ENCODE measurements around the gene RBMX. TPM values are rescaled to one million over a fixed set of nuclear protein-coding genes. Genes with fewer than 3 reads are reported as not detected.

RBMX gene
- total RNA-seq, 1 experiment from 2014 or later: 414 TPM

GRCh38 chrX:136866337-136867095 lies 14.0 kb downstream of the RBMX start:
- Mint-ChIP-seq H3K27ac (peak overlapping the region; percentile 45 to 84 (median 57); a peak in 6 of 7 replicates), H3K4me3 (no peak overlapping the region)

More at GRCh38 chrX:136866337-136867095, 14.0 kb downstream of the RBMX start:
- no peak for DNase-seq
- Histone ChIP-seq H3K14ac (ENCODE audit: insufficient read depth, low read length) (no peak overlapping the region), H4K5ac (ENCODE audit: insufficient read length, low read depth, low read length) (no peak overlapping the region), H2BK15ac (ENCODE audit: low read depth, low read length) (no peak overlapping the region), H2BK20ac (ENCODE audit: low read depth, low read length, poor library complexity, severe bottlenecking) (no peak overlapping the region), H3K27ac (ENCODE audit: insufficient read length, low read depth, low read length) (no peak overlapping the region), H3K23ac (ENCODE audit: insufficient read length, low read depth, low read length) (no peak overlapping the region), H3K79me2 (ENCODE audit: insufficient read depth, low read length) (no peaks in the 10 kb centered on the region), H4K20me1 (ENCODE audit: control insufficient read depth, insufficient read depth, insufficient read length) (no peaks in the 10 kb centered on the region), H3K4me2 (ENCODE audit: insufficient read depth, insufficient read length, low read length) (no peak overlapping the region), H3K9ac (ENCODE audit: extremely low read depth, insufficient read length, low read length) (no peak overlapping the region), H3K9me3 (ENCODE audit: control insufficient read depth, low read depth, low read length) (peaks cover 6% of the 10 kb centered on the region), H3K18ac (ENCODE audit: insufficient read length, low read depth, low read length) (no peak overlapping the region), H3K27me3 (ENCODE audit: insufficient read depth, low read length) (no peaks in the 10 kb centered on the region), H4K91ac (ENCODE audit: insufficient read length, low read depth, low read length) (no peak overlapping the region), H3K56ac (ENCODE audit: insufficient read length, low read depth, low read length) (no peak overlapping the region), H3K4me1 (ENCODE audit: insufficient read depth, low read length) (no peaks in the 10 kb centered on the region), H3K23me2 (ENCODE audit: insufficient read length, low read depth, low read length, poor library complexity, severe bottlenecking) (no peaks in the 10 kb centered on the region), H4K8ac (replicated peaks; ENCODE audit: insufficient read length, low read depth, low read length) (no peak overlapping the region), H2BK12ac (ENCODE audit: insufficient read length, low read depth, low read length) (no peak overlapping the region), H2AK5ac (ENCODE audit: insufficient read length, low read length) (no peak overlapping the region), H3K79me1 (ENCODE audit: insufficient read depth, low read depth, low read length, poor library complexity, severe bottlenecking) (no peaks in the 10 kb centered on the region), H2BK5ac (ENCODE audit: insufficient read length, low read length) (no peak overlapping the region), H3K4ac (ENCODE audit: low read depth, low read length) (no peak overlapping the region), H2BK120ac (ENCODE audit: low read depth, low read length, poor library complexity, severe bottlenecking) (no peak overlapping the region), H2AFZ (ENCODE audit: low read length) (no peak overlapping the region), H3T11ph (ENCODE audit: low read length) (no peak overlapping the region)
- Mint-ChIP-seq H3K9me3 (peaks cover 58 to 63% of the 10 kb centered on the region in 2 experiments), H3K4me1 (0 out of 4 replicates have a peak, but pooled peaks cover 0 to 3% of the 10 kb centered on the region in 2 experiments), H3K36me3 (ENCODE audit: insufficient read depth in 1 of 3, low read depth in 3 of 3) (peaks cover 50 to 78% (median 64%) of the 10 kb centered on the region in 3 experiments), H3K27me3 (ENCODE audit: low read depth) (no peaks in the 10 kb centered on the region)
- TF ChIP-seq CTCF (conservative IDR thresholded peaks at IDR 0.05): no peak
- WGBS (ENCODE audit: extremely low coverage, insufficient read length, low lambda C conversion rate): no CpG with 5 or more reads among the region's 14 CpGs
